K562 (cell line): ENCODE data around the gene CPED1. TPM values are rescaled to one million over a fixed set of nuclear protein-coding genes. Genes with fewer than 3 reads are reported as not detected.

Source experiments
- CREBBP ChIP-seq: IDR thresholded peaks from one replicate; pipeline ENCODE4 v1.6.1; 2012; ENCODE audit warnings: low read depth, mild to moderate bottlenecking, control low read depth, inconsistent platforms, low read length
- CUX1 ChIP-seq: fragments of 200-800 bp; sonication (Bioruptor generic); IDR thresholded peaks from 2 replicates; pipeline ENCODE4 v1.6.1; 2016; ENCODE audit warnings: missing genetic modification characterization, missing compliant biosample characterization
- CXXC5 ChIP-seq: fragments of 250-450 bp; sonication (Bioruptor Pico); IDR thresholded peaks from 2 replicates; pipeline ENCODE4 v1.8.0; 2022; ENCODE audit warnings: inconsistent platforms, mild to moderate bottlenecking, moderate library complexity
- ETS2 ChIP-seq: IDR thresholded peaks from 2 replicates; pipeline ENCODE4 v1.6.1; 2016; ENCODE audit warnings: borderline replicate concordance, missing genetic modification characterization, mild to moderate bottlenecking, moderate library complexity, missing compliant biosample characterization; ENCODE audit not compliant: poor library complexity, severe bottlenecking
- FOXA3 ChIP-seq, 2 experiments: fragments of 450-650 bp in 1 of 2; sonication (generic) in 1 of 2; formaldehyde crosslinking; IDR thresholded peaks in 1 of 2; conservative IDR thresholded peaks in 1 of 2; 2 replicates each; pipeline versions ENCODE4 v1.4.0 to v1.8.0; 2020 to 2022; ENCODE audit warnings: mild to moderate bottlenecking in 2 of 2, missing genetic modification reagents in 1 of 2
- JUNB ChIP-seq: fragments of 450-650 bp; formaldehyde crosslinking; conservative IDR thresholded peaks from 2 replicates; pipeline ENCODE4 v1.4.0; 2020; ENCODE audit warnings: mild to moderate bottlenecking
- MCM7 ChIP-seq, 2 experiments: fragments of 450-650 bp; IDR thresholded peaks; 2 replicates each; pipeline ENCODE4 v1.6.1; 2016 to 2018
- NRF1 ChIP-seq, 2 experiments: fragments of 450-650 bp; IDR thresholded peaks in 1 of 2; conservative IDR thresholded peaks in 1 of 2; 2 replicates each; pipeline ENCODE4 v1.6.1; 2014; ENCODE audit warnings: mild to moderate bottlenecking in 2 of 2
- PPARD ChIP-seq: fragments of 250-450 bp; sonication (Bioruptor Pico); IDR thresholded peaks from 2 replicates; pipeline ENCODE4 v1.8.0; 2022; ENCODE audit warnings: inconsistent platforms, mild to moderate bottlenecking, moderate library complexity
- RNF2 ChIP-seq: sonication (generic); IDR thresholded peaks from 2 replicates; pipeline ENCODE4 v1.6.1; 2016
- SP2 ChIP-seq: IDR thresholded peaks from 2 replicates; pipeline ENCODE4 v1.6.1; 2011; ENCODE audit warnings: mild to moderate bottlenecking, low read depth, low read length, moderate library complexity; ENCODE audit not compliant: poor library complexity, severe bottlenecking; ENCODE audit errors: extremely low read depth
- SRSF1 ChIP-seq: fragments of 200-400 bp; formaldehyde crosslinking; IDR thresholded peaks from 2 replicates; pipeline ENCODE4 v1.6.1; 2017; ENCODE audit warnings: mild to moderate bottlenecking, low read depth, low read length, moderate library complexity
- SUPT5H ChIP-seq: fragments of 450-650 bp; IDR thresholded peaks from 2 replicates; pipeline ENCODE4 v1.6.1; 2016
- TRIM25 ChIP-seq: fragments of 450-650 bp; IDR thresholded peaks from 2 replicates; pipeline ENCODE4 v1.7.0; 2016; ENCODE audit warnings: borderline replicate concordance
- XRCC5 ChIP-seq: fragments of 200-400 bp; formaldehyde crosslinking; IDR thresholded peaks from 2 replicates; pipeline ENCODE4 v1.6.1; 2017; ENCODE audit warnings: low read depth, mild to moderate bottlenecking, low read length
- ZBED1 ChIP-seq: IDR thresholded peaks from 2 replicates; pipeline ENCODE4 v1.6.1; 2014
- ZBTB43 ChIP-seq: sonication (generic); formaldehyde crosslinking; IDR thresholded peaks from 2 replicates; pipeline ENCODE4 v1.8.0; 2023; ENCODE audit warnings: mild to moderate bottlenecking, missing genetic modification reagents
- ZNF232 ChIP-seq: sonication (generic); formaldehyde crosslinking; IDR thresholded peaks from 2 replicates; pipeline ENCODE4 v1.8.0; 2022; ENCODE audit warnings: mild to moderate bottlenecking, missing genetic modification reagents
- ZNF75A ChIP-seq: fragments of 450-650 bp; formaldehyde crosslinking; IDR thresholded peaks from 2 replicates; pipeline ENCODE4 v1.4.0; 2020; ENCODE audit warnings: mild to moderate bottlenecking
- polyA plus RNA-seq, 8 experiments: library from polyadenylated mRNA; depleted of rRNA in 4 of 8; stranded (reverse) in 5 of 8; unstranded in 3 of 8; fragments of >200 nt; fragmentation: Nextera tagmentation in 2 of 8; fragmentation: Illumina TruSeq in 1 of 8; extraction: Ambion mirVana in 2 of 8; extraction: Trizol in 1 of 8; gene quantifications; 2 replicates each; pipeline versions ENCODE4 v1.2.1 to v1.2.3, GENCODE V29; 2011 to 2014; ENCODE audit warnings: inconsistent platforms in 1 of 8, missing spikeins in 1 of 8
- total RNA-seq, 7 experiments: library from RNA; depleted of rRNA in 6 of 7; stranded (reverse); fragments of >200 nt in 6 of 7; fragmentation: Illumina TruSeq in 2 of 7; extraction: Trizol in 2 of 7; gene quantifications; 2 replicates each; pipeline versions ENCODE4 v1.2.1 to v1.2.3, GENCODE V29; 2011 to 2021; ENCODE audit warnings: low replicate concordance in 1 of 7

The CPED1 gene
- total and polyA plus RNA-seq, 9 of the 15 experiments (the other 6 are each of a cell fraction or from before 2014, with no cell fraction given): 195 to 393 (median 290) TPM

- TF ChIP-seq CUX1 (no peak), ETS2 (tag) (no peak), SUPT5H (peak; percentile 48), ZBED1 (peak; percentile 62; the same call in 1 of the 2 replicates), MCM7 (IDR thresholded peaks at IDR 0.05) (no peak), CREBBP (no peak), TRIM25 (no peak), XRCC5 (no peak), RNF2 (no peak), FOXA3 (CRISPR knock-in tag; conservative IDR thresholded peaks at IDR 0.05 in 1 of 2, IDR thresholded peaks at IDR 0.05 in 1 of 2) (no peak), ZBTB43 (CRISPR knock-in tag) (no peak), SRSF1 (no peak), NRF1 (conservative IDR thresholded peaks at IDR 0.05 in 1 of 2, IDR thresholded peaks at IDR 0.05 in 1 of 2) (no peak), CXXC5 (CRISPR knock-in tag) (no peak), JUNB (CRISPR knock-in tag) (no peak), PPARD (CRISPR knock-in tag) (no peak), ZNF232 (0 out of 2 replicates have a peak, but pooled peaks have one; percentile 5), ZNF75A (CRISPR knock-in tag) (no peak), SP2 (no peak)
These were observed 90.3 kb downstream of the CPED1 start (continued) for GRCh38 chr7:121078701-121079227.
